A673 (cell line): ENCODE data around the gene COPZ1. TPM values are rescaled to one million over a fixed set of nuclear protein-coding genes. Genes with fewer than 3 reads are reported as not detected.

Experiments used
- BruUV-seq: library from RNA; stranded (reverse); fragments of 400-500 nt; replicated peaks from 2 replicates; lab custom pipeline; 2021; lab: Mats Ljungman, UMichigan
- CTCF ChIA-PET: fragments of 300-600 bp; sonication (Branson Sonifier 250); formaldehyde crosslinking; loops from one replicate; lab custom pipeline; 2022; ENCODE audit warnings: antibody characterized with exemption; lab: Charles Lee
- POLR2A ChIA-PET: fragments of 300-600 bp; sonication (Branson Sonifier 250); formaldehyde crosslinking; loops from one replicate; lab custom pipeline; 2022; ENCODE audit warnings: antibody characterized with exemption; ENCODE audit not compliant: low non-redundant PET; lab: Charles Lee
- DNase-seq: peaks from one replicate; pipeline ENCODE4 v3.0.0-alpha.2; 2015; ENCODE audit warnings: low spot score
- H3K27ac ChIP-seq: fragments of 200-600 bp; sonication (generic); 2 replicates; pipeline ENCODE4 v1.5.1; 2016; ENCODE audit warnings: mixed run types, low read depth, mild to moderate bottlenecking, mixed read lengths, antibody characterized with exemption, low read length; ENCODE audit not compliant: poor library complexity, severe bottlenecking
- H3K27me3 ChIP-seq: fragments of 200-600 bp; sonication (generic); replicated peaks from 2 replicates; pipeline ENCODE4 v1.6.1; 2017; ENCODE audit warnings: mixed run types, low read depth, mild to moderate bottlenecking, mixed read lengths, antibody characterized with exemption, low read length; ENCODE audit not compliant: insufficient read depth, poor library complexity
- H3K36me3 ChIP-seq: fragments of 200-600 bp; sonication (generic); 2 replicates; pipeline ENCODE4 v1.6.1; 2016; ENCODE audit warnings: mixed run types, mild to moderate bottlenecking, mixed read lengths, antibody characterized with exemption, low read length; ENCODE audit not compliant: insufficient read depth, poor library complexity, severe bottlenecking
- H3K4me1 ChIP-seq: fragments of 200-600 bp; sonication (generic); 2 replicates; pipeline ENCODE4 v1.6.1; 2017; ENCODE audit warnings: mixed run types, mild to moderate bottlenecking, mixed read lengths, antibody characterized with exemption, low read length; ENCODE audit not compliant: insufficient read depth, poor library complexity, severe bottlenecking
- H3K4me3 ChIP-seq: fragments of 200-600 bp; sonication (generic); 2 replicates; pipeline ENCODE4 v1.5.1; 2016; ENCODE audit warnings: low read depth, mixed run types, mild to moderate bottlenecking, mixed read lengths, low read length; ENCODE audit not compliant: poor library complexity, severe bottlenecking
- H3K9me3 ChIP-seq: fragments of 200-600 bp; sonication (generic); 2 replicates; pipeline ENCODE4 v1.6.1; 2016; ENCODE audit warnings: mixed run types, low read depth, mild to moderate bottlenecking, mixed read lengths, antibody characterized with exemption, low read length; ENCODE audit not compliant: poor library complexity, severe bottlenecking
- CTCF ChIP-seq: fragments of 300-800, 200-600 bp; sonication (generic); conservative IDR thresholded peaks from 2 replicates; pipeline ENCODE4 v1.5.1; 2017; ENCODE audit warnings: low read depth, mild to moderate bottlenecking, antibody characterized with exemption, low read length, moderate library complexity, mixed read lengths
- EZH2 ChIP-seq: fragments of 200-600 bp; sonication (generic); IDR thresholded peaks from 2 replicates; pipeline ENCODE4 v1.6.1; 2017; ENCODE audit warnings: borderline replicate concordance, low read depth, mild to moderate bottlenecking, mixed read lengths, antibody characterized with exemption, low read length; ENCODE audit not compliant: poor library complexity, severe bottlenecking
- intact Hi-C: fragments of 100-400 bp; cut with micrococcal nuclease; formaldehyde crosslinking; loops from one replicate; pipeline ENCODE4 v1.10.0; 2022; ENCODE audit not compliant: unreplicated experiment
- total RNA-seq: library from RNA; stranded (reverse); gene quantifications from 2 replicates; pipeline ENCODE4 v1.2.3, GENCODE V29; 2021

The COPZ1 gene
- total RNA-seq, 1 experiment from 2014 or later, result 187 TPM

- H3K27me3 ChIP-seq, result no peaks in the 10 kb centered on the region
- no peak for DNase-seq
- no peaks in the 10 kb centered on the region for H3K9me3 ChIP-seq
- peak overlapping the region; percentile 39 for H3K4me3 ChIP-seq
- H3K27ac ChIP-seq, result no peak overlapping the region
- BruUV-seq, result TSS peak; percentile 36
- ChIA-PET CTCF (interaction anchor here (1.8 kb wide), 1 partner anchor 9 kb away, joined by 18 read pairs; no protein-coding TSS in a partner anchor), POLR2A (no interaction called here)
- intact Hi-C loops, result loop anchor here (10.0 kb wide), 1 partner anchor 393 kb away; the partner anchor contains the start of gene HOXC10
- TF ChIP-seq EZH2 (no peak), CTCF (no peak)
- peaks cover 17% of the 10 kb centered on the region for H3K4me1 ChIP-seq
- H3K36me3 ChIP-seq, result no peaks in the 10 kb centered on the region
Observed at GRCh38 chr12:54377797-54378515, 53.0 kb downstream of the COPZ1 start.

- H3K36me3 ChIP-seq, result no peaks in the 10 kb centered on the region
- POLR2A ChIA-PET, result interaction anchor here (0.6 kb wide), 1 partner anchor 638 kb away, joined by 5 read pairs; no protein-coding TSS in a partner anchor
- no peak for TF ChIP-seq CTCF
- TF ChIP-seq EZH2, result no peak
- H3K27me3 ChIP-seq, result no peaks in the 10 kb centered on the region
- BruUV-seq, result no TSS peak
- DNase-seq, result peak; percentile 68
- no peak overlapping the region for H3K27ac ChIP-seq
- intact Hi-C loops, result loop anchor here (1.0 to 10.0 kb wide), 2 partner anchors 8 to 394 kb away; partner anchors contain the start of gene HOXC10
- peaks cover 17% of the 10 kb centered on the region for H3K4me1 ChIP-seq
- H3K9me3 ChIP-seq, result no peaks in the 10 kb centered on the region
- CTCF ChIA-PET, result interaction anchor here (0.6 to 1.9 kb wide), 14 partner anchors 8 to 943 kb away, joined by 3 to 33 read pairs (median 4); partner anchors contain the start of genes HOXC10 and HOXC13
- H3K4me3 ChIP-seq, result peak overlapping the region; percentile 39
Observed at GRCh38 chr12:54378796-54379397, 54.0 kb downstream of the COPZ1 start.

GRCh38 chr12:54379398-54380201 lies 54.7 kb downstream of the COPZ1 start:
- TF ChIP-seq CTCF (peak; percentile 100), EZH2 (no peak)
- POLR2A ChIA-PET, result interaction anchor here (0.6 kb wide), 2 partner anchors 11 to 637 kb away, joined by 3 to 5 read pairs; no protein-coding TSS in a partner anchor
- CTCF ChIA-PET, result interaction anchor here (0.5 to 1.9 kb wide), 16 partner anchors 9 to 943 kb away, joined by 3 to 33 read pairs (median 4); partner anchors contain the start of genes HOXC10 and HOXC13
- H3K36me3 ChIP-seq, result no peaks in the 10 kb centered on the region
- peaks cover 12% of the 10 kb centered on the region for H3K4me1 ChIP-seq
- BruUV-seq, result no TSS peak
- no peak overlapping the region for H3K27ac ChIP-seq
- peak; percentile 95 for DNase-seq
- intact Hi-C loops, result loop anchor here (1.0 to 10.0 kb wide), 2 partner anchors 8 to 395 kb away; partner anchors contain the start of gene HOXC10
- H3K9me3 ChIP-seq, result no peaks in the 10 kb centered on the region
- H3K27me3 ChIP-seq, result no peaks in the 10 kb centered on the region
- peak overlapping the region; percentile 39 for H3K4me3 ChIP-seq
